GM18526 (cell line): ENCODE measurements around the gene IFI30.

ENCODE experiments used
- POLR2A ChIP-seq: IDR thresholded peaks from 3 replicates; pipeline ENCODE4 v1.6.1; 2011; ENCODE audit not compliant: insufficient read length; ENCODE audit errors: extremely low read depth

The IFI30 gene

DNA sequence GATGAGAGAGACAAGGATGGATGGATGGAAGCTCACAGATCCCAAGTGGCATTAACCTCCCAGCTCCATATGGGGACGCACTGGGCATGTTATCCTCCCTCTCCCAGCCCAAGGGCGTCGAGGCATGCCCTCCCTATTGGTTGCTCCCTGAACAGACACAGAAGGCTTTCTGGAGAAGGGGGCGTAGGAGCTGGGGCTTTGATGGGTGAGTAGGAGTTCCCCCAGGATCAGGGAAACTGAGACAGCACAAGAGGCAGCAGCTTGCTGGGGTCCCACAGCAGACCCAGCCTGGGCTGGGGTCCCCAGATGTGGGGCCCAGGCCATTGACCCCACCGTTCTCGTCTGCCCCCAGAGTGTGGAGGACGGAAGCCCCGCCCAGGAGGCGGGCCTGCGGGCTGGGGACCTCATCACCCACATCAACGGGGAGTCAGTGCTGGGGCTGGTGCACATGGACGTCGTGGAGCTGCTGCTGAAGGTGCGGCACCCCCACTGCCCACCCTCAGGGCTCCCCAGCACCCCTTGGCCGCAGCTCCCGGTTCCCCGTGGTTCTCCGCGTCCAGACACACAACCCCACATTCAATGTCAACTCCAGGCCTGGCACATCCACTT lies 28.1 kb upstream of the IFI30 start:
- TF ChIP-seq POLR2A, result no peak

DNA sequence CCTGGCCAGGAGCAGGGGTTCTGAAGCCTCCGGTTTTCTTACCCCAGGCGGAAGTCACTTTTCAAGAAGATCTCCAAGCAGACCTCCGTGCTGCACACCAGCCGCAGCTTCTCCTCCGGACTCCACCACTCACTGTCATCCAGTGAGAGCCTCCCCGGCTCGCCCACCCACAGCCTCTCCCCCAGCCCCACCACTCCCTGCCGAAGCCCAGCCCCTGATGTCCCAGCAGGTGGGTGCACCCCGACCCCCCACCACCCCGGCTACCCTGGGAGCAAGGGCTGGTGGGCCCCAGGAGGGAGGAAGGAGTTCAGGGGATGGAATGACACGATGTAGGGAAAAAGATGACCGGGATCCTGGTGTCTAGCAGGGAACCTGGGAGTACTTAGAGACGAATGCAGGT lies 26.2 kb upstream of the IFI30 start:
- no peak for TF ChIP-seq POLR2A

DNA sequence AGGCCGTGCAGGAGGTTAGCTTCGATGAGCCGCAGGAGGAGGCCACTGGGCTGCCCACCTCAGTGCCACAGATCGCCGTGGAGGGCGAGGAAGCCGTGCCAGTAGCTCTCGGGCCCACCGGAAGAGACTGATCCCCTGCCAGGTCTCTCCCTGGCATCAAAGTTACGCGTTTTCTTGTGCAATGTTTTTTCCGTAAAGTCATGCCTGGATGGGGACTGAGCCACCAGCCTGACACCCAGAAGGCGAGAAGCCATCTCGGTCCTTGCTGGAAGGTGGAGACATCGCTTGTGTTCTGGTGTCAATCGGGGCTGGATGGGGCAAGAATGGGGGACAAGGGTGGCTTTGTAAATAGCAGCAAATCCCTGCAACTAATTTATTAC lies 24.0 kb upstream of the IFI30 start:
- TF ChIP-seq POLR2A, result no peak

DNA sequence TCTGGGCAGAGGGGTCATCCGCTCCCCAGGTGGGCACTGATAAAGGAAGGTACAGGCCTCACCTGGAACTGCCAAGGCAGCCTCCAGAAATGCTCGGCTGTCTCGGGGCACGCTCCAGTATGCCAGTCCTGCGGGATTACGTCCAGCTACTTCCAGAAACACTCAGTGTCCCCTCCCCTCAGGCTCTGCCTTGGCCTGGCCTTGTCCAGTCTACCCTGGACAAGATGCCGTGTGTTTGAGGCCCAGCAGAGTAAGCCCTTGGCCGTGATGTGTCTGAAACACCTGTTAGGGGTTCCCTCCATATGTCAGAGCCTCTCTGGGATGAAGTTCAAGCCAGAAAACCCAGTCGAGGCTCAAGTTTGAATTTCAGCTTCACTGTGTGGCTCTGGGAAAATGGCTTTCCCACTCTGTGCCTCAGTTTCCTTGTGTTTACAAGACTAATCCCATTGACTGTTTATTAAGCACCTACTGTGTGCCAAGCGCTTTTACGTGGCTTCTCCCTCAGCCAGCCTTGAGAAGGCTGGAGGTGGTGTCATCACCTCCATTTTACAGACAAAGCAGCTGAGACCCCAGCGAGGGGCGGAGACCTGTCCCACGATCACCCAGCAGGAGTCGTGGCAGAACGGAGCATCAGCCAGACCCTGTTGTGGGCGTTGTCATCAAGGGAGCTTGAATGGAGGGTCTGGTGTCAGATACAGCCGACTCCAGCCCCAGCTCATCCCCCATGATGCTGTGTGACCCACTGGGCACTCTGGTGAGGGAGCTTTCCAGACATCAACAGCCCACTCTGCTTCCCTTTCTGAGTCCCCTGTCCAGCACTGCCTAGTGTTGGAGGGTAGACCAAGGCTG lies 22.6 kb upstream of the IFI30 start:
- no peak for TF ChIP-seq POLR2A

DNA sequence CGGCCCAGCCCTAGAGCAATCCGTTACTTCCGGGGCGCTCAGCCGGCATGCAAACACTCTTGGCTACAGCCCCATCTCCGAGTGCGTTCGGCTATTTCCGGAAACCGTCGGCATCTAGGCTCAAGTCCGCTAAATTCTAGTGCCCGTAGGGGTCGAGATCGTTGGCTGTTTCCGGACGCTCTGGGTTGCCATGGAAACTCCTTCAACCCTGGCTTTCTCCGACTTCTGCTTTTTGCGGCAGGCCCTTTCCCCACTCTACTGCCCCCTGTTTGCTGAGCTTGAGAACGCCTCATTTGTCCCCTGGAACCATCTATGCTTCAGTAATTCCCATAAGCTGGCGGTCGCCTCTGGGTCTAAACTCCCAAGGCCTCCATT lies 21.2 kb upstream of the IFI30 start:
- peak; percentile 51 for TF ChIP-seq POLR2A

DNA sequence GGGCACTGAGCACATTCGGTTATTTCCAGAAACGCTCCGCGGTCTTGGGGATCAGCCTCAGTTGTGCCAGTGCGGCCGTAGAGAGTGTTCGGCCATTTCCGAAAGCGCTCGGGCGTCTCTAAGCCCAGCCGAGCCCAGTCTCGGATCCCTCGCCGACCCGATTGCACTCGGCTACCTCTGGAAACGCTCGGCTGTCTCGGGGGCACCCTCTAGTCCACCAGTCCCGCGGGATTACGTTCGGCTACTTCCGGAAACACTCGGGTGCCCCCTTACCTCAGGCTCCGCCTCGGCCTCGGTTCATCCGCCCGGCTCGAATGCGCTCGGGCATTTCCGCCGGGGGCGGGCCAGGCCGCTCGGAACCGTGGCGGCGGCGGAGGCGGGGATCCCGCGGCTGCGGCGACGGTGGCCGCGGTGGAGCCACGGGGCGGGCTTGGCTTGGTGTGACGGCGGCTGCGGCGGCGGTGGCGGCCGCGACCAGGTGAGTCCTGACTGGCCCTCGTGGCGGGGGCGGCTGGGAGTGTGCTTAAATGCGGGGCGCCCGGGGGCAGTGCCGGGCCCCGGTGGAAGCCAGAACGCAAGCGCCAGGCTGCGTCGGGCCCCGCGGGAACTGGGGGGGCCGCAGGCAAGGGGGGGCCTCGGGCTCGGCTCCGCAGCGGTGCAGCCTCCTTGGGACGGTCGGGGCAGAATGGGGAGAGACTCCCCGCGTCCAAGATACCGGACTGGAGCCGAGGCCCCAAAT lies 20.6 kb upstream of the IFI30 start, which contains the start of gene PIK3R2:
Gene PIK3R2, plus strand, starts transcription at position 347 of the 739 bp plus-strand sequence. CDS start 2,717 bp downstream, outside the sequence.
- TF ChIP-seq POLR2A, result no peak

DNA sequence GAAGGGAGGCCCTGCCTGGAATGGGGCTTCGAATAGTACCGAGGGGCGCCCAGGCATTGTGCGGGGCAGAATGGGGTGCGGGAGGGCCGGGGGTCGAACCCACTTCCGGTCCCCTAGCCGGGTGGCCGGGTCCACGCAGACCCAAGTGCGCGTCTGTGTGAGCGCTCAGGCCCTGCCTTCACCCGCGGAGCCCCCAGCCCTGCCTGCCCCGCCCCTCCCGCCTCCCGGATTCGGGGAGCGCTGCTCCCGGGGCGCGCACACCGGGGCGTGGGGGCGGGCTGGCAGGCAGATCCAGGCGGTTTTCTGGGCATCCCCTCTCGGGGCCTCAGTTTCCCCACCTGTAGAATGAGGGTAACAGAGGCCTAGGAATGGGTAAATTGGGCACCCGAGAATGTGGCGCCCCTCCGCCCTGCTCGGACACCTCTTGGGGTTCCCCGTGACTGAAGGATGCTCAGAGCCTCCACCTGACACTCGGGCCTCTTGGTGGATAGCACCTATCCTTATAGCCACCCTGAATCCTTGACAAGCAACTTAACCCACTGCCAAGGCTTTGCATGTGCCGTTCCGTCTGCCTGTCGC lies 20.0 kb upstream of the IFI30 start:
- no peak for TF ChIP-seq POLR2A

DNA sequence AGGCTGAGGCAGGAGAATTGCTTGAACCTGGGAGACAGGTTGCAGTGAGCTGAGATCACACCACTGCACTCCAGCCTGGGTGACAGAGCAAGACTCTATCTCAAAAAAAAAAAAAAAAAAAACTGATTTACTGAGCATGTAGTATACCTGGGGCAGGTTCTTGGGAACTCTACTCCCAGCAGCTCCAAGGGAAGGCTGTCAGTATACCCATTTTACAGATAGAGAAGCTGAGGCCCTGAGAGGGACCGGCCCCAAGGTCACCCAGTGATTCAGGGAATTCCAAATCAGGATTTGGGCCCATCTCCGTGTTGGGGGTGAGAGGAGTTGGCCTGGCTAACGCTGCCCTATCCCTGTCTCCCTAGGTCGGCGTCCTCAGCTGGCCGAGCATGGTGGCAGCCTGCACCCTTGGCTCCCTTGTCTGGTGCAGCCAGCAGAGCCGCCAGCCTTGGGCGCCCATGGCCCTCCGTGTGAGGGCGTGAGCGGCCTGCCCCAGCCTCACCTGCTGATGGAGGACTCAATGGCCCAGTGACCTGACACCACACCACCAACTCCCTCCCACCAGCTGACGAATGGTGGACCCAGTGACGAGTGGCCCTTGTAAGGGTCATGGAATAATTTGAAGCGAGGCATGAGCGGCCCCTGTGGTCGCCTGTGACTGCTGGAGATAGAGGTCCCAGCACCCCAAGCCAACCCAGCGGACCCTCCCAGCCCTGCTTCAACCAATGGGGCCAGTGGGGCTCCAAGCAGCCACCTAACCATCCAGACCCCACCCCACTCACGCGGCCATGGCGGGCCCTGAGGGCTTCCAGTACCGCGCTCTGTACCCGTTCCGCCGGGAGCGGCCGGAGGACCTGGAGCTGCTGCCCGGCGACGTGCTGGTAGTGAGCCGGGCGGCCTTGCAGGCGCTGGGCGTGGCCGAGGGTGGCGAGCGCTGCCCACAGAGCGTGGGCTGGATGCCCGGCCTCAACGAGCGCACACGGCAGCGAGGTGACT lies 18.2 kb upstream of the IFI30 start:
- TF ChIP-seq POLR2A, result no peak

DNA sequence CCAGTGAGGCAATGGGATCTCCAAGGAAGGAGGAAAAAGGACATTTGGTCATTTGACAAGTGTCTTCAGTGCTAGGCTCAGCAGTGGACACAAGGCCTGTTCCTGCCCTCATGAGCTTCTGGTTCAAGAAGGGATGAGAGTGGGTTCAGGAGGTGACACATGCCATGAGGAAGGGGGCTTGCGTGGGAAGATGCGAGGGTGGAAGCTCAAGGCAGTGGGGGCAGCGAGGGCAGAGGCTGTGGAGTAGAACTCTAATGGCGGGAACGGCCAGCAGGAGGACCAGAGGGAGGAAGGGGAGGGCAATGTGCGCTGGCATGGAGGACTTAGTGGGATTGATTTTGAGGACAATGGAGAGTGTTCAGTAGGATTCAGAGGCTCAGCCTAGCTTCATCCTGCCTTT lies 17.3 kb upstream of the IFI30 start:
- no peak for TF ChIP-seq POLR2A

DNA sequence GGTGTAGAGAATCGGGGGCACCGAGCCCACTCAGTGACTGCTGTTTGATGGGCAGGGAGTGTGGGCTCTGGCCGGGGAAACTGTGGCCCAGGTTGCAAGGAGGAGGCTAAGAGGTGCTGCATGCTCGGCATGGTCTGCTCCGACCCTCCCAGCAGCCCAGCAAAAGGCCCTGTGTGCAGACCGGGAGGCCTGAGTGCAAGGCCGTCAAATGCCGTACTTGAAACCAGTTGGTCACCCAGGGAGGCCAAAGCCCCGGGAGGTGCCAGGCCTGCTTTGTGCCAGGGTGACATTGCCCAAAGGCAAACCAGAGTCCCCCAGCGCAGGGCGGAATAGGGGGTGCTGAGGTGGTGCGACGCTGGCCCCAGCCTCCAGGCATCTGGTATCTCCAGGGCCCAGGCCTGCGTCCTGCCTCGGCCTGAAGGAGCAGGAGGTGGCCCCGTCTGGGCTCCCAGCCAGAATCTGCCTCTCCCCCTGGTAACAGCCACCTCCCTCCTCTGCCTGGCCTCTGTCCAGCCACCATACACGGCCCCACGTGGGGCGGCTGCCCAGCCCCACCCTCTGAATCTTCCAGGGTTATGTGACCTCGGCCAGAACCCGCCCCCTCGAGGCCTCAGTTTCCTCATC lies 16.7 kb upstream of the IFI30 start:
- TF ChIP-seq POLR2A, result no peak

DNA sequence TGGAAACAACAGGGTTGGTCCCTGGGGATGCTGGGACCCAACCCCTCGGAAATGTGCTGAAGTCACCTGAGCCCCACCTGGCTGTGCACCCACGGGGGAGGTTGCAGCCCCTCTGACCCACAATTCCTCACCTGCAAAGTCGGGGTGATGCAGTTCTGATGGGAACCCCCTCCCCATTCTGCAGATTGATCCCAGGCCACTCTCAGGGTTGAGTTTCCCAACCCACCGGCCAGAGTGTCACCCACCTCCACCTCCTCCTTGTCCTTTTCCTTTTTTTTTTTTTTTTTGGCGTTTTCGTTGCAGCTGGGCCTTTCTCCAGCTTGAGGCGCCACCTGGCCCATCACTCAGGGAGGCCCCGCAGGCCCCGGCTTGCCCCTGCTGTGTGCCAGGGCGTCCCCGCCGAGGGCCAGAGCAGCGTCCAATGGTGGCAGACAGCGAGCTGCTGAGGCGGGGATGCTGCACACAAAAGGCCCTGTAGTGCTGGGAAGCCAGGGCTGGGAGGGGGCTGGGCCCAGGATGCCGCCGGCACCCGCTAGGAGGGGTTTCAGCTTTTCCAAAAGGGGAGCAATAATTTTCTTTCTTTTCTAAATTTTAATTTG lies 16.0 kb upstream of the IFI30 start:
- no peak for TF ChIP-seq POLR2A

DNA sequence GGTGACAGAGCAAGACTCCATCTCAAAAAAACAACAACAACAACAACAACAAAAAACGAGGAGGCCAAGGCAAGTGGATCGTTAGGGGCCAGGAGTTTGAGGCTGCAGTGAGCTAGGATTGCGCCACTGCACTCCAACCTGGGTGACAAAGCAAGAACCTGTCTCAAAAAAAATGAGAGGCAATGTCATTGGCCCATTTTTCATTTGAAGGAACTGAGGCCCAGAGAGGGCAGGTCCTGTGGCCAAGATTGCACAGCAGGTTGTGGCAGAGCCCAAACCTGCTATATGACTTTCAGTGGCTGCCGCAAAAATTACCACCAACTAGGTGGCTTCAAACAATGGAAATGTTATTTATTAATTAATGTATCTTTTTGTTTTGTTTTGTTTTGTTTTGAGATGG lies 15.1 kb upstream of the IFI30 start:
- TF ChIP-seq POLR2A, result no peak

DNA sequence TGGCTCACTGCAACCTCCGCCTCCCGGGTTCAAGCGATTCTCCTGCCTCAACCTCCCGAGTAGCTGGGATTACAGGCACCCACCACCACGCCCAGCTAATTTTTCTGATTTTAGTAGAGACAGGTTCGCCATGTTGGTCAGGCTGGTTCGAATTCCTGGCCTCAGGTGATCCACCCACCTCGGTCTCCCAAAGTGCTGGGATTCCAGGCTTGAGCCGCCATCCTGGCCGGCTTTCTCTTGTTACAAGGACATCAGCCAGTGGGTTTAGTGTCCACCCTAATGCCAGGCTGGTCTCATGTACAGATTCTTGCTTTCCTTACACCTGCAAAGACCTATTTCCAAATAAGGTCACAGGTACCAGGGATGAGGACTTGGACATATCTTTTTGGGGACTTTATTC lies 13.8 kb upstream of the IFI30 start:
- no peak for TF ChIP-seq POLR2A

DNA sequence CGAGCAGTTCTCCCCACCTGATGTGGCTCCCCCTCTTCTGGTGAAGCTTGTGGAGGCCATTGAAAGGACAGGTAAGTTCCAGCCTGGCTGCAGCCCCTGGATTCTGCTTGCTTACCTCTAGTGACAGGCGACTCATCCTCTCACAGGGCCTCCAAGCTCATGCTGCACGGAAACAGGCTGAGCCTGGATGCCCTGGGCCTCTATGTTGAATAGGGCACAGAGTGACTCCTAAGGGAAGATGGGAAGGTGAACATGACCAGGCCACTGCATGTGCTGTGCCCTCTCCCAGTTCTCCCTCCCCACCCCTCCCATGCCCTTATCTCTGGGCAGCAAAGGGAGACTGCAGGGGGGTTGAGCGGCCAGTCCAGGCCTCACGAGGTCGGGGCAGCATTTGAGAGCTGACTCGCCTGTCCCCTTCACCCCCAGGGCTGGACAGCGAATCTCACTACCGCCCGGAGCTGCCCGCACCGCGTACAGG lies 13.1 kb upstream of the IFI30 start:
- TF ChIP-seq POLR2A, result no peak
